GM18507 (cell line): ENCODE results near the gene TK1.

Source experiments
- DNase-seq: peaks from one replicate; pipeline ENCODE4 v3.0.0; 2011; ENCODE audit warnings: low read depth; ENCODE audit not compliant: insufficient read length; ENCODE audit errors: extremely low spot score
- FAIRE-seq: peaks from 2 replicates; lab custom pipeline; 2011; peaks lifted over from hg19 to GRCh38; lab: Jason Lieb, UNC

TK1 gene

GRCh38 chr17:78127239-78127887, 59.5 kb downstream of the TK1 start:
- DNase-seq (no peak), FAIRE-seq (peak; percentile 90)

- FAIRE-seq (no peak), DNase-seq (no peak)
Observed at GRCh38 chr17:78126895-78127238, 60.0 kb downstream of the TK1 start.

- no peak for FAIRE-seq
- no peak for DNase-seq
Observed at GRCh38 chr17:78125976-78126894, 60.6 kb downstream of the TK1 start.

GRCh38 chr17:78125138-78125913, 61.5 kb downstream of the TK1 start:
- FAIRE-seq, result peak; percentile 52

GRCh38 chr17:78124836-78125137, 62.1 kb downstream of the TK1 start:
- FAIRE-seq (no peak), DNase-seq (no peak)

More at GRCh38 chr17:78125138-78125913, 61.5 kb downstream of the TK1 start:
- DNase-seq, result no peak
